D341Med (cell line): ENCODE results near the gene NIPSNAP3A.

Experiments used
- DNase-seq: peaks from one replicate; pipeline ENCODE4 v3.0.0; 2012; ENCODE audit warnings: low spot score

NIPSNAP3A gene

DNA sequence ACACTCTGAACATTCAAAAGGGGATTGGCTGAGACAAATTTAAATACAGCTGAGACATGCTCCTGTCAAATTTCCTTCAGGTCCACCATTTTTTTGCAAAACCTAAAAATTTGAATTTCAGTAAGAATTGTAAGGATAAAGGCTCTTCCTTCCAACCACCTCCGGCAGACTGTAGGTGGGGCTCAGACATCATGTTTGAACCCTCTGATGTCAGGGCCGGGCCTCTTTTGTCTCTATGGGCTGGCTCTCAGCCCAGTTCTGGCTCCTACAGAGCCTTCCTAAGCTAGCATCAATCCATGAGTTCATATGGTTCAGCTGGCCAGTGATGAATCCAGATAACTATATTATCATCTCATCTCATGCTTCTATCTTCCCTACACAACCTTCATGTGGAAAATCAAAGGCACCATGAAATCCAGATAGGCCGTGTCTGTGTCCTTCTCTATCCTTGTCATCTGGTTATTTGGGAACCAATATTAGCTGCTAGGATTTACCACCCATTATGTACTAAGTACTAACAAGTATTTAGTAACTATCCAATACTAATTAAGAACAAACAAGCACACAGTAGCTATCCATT, 60.6 kb downstream of the NIPSNAP3A start:
- DNase-seq, result no peak
